CD4-positive, alpha-beta T cell treated with Interleukin-2 at 100 ng/mL for 4 hours (primary cell): ENCODE results near the gene HCN2.
"Not testable (repeated sequence)": the region's sequence is repeated elsewhere in the genome, so short reads cannot be mapped to it uniquely, and the experiment has no call there.

Source experiments
- DNase-seq: peaks from one replicate; pipeline ENCODE4 v3.0.0-alpha.2; 2020; ENCODE audit warnings: low spot score

Gene HCN2

GRCh38 chr19:621191-621590 is 31.5 kb downstream of the HCN2 start:
- not testable (repeated sequence) for DNase-seq

- no peak for DNase-seq
Measured at GRCh38 chr19:621819-622218, 32.1 kb downstream of the HCN2 start.

GRCh38 chr19:622666-623065 is 33.0 kb downstream of the HCN2 start:
- DNase-seq, result no peak

GRCh38 chr19:623175-623916 is 33.7 kb downstream of the HCN2 start:
- DNase-seq, result no peak

GRCh38 chr19:623974-624373 is 34.3 kb downstream of the HCN2 start:
- DNase-seq, result no peak

- no peak for DNase-seq
Measured at GRCh38 chr19:624433-625109, 34.9 kb downstream of the HCN2 start.

- no peak for DNase-seq
Measured at GRCh38 chr19:625257-625656, 35.6 kb downstream of the HCN2 start.

- DNase-seq, result not testable (repeated sequence)
Measured at GRCh38 chr19:626566-626965, 36.9 kb downstream of the HCN2 start.

- no peak for DNase-seq
Measured at GRCh38 chr19:628168-628567, 38.5 kb downstream of the HCN2 start.

GRCh38 chr19:629515-629914 is 39.8 kb downstream of the HCN2 start:
- DNase-seq, result not testable (repeated sequence)

- DNase-seq, result no peak
Measured at GRCh38 chr19:629961-630714, 40.5 kb downstream of the HCN2 start.

GRCh38 chr19:632579-633067 is 42.9 kb downstream of the HCN2 start:
- DNase-seq, result no peak

GRCh38 chr19:633068-633785 is 43.5 kb downstream of the HCN2 start, which contains the start of gene POLRMT:
POLRMT (minus strand) TSS chr19:633537; CDS start chr19:633512, 25 bp downstream.
- DNase-seq, result peak; percentile 98

GRCh38 chr19:633786-634639 is 44.3 kb downstream of the HCN2 start:
- no peak for DNase-seq

- DNase-seq, result no peak
Measured at GRCh38 chr19:634975-635652, 45.4 kb downstream of the HCN2 start.

- DNase-seq, result no peak
Measured at GRCh38 chr19:638906-639252, 49.2 kb downstream of the HCN2 start.

- DNase-seq, result peak; percentile 96
Measured at GRCh38 chr19:639253-640160, 49.8 kb downstream of the HCN2 start, which contains the start of gene FGF22. FGF22 (plus strand) TSS chr19:639879; CDS start chr19:639926, 47 bp downstream.

- DNase-seq, result no peak
Measured at GRCh38 chr19:640161-640558, 50.5 kb downstream of the HCN2 start.

GRCh38 chr19:640606-641189 is 51.0 kb downstream of the HCN2 start:
- DNase-seq, result no peak
